Neural progenitor cell (in vitro differentiated cells): Measurements from ENCODE around the gene PNKP.

ENCODE experiments used
- CTCF ChIP-seq: fragments of 200-600 bp; sonication (generic); IDR thresholded peaks from 2 replicates; pipeline ENCODE4 v1.5.1; 2017; ENCODE audit warnings: antibody characterized with exemption, mild to moderate bottlenecking
- EZH2phosphoT487 ChIP-seq: fragments of 200-600 bp; sonication (generic); IDR thresholded peaks from 2 replicates; pipeline ENCODE4 v1.6.1; 2017; ENCODE audit warnings: antibody characterized with exemption

- TF ChIP-seq CTCF (no peak), EZH2phosphoT487 (no peak)
Measured at GRCh38 chr19:49850221-49850486, 17.2 kb downstream of the PNKP start.
